DLD1 (cell line): Measurements from ENCODE around the gene OR1I1.

Experiments
- in situ Hi-C: cut with HindIII; loops from 2 replicates; pipeline ENCODE4 v1.10.0; 2017; ENCODE audit warnings: low sequenced_read_pairs

The OR1I1 gene

DNA sequence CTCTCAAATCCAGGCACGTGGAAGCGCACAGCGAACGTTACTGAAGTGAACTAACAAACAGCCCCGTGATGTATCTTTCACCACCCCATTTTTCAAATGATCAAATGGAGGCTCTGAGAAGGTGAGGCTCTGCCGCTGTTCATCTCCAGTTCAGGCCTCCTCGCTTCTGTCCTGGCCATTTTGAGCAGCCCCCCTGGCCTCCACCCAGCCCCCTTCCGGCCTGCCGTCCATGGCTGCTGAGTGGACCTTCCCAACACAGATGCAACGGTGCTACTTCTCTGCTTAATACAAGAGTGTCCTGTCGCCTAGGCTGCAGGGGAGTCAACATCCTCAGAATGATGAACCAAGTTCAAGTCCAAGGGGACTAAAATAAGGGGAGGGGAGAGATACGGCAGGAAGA is 34.8 kb downstream of the OR1I1 start:
- in situ Hi-C loops, result no loop called here

DNA sequence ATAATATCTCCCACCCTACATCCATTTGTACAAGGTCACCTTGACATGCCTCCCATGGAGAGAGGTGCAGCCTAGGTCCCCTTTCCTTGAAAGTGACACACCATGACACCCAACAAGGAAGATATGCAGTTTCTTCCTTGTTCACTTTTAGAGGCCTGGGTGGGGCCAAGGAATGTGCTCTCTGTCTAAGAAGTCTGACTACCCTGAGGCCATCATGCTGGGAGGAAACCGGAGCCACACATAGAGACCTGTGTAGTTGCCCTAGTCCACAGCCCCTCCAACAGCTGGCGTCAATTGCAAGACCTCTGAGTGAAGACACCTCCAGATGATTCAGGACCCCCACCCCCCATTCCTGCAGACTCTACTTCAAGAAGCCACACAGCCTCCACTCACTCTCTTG is 36.2 kb downstream of the OR1I1 start:
- in situ Hi-C loops, result no loop called here

DNA sequence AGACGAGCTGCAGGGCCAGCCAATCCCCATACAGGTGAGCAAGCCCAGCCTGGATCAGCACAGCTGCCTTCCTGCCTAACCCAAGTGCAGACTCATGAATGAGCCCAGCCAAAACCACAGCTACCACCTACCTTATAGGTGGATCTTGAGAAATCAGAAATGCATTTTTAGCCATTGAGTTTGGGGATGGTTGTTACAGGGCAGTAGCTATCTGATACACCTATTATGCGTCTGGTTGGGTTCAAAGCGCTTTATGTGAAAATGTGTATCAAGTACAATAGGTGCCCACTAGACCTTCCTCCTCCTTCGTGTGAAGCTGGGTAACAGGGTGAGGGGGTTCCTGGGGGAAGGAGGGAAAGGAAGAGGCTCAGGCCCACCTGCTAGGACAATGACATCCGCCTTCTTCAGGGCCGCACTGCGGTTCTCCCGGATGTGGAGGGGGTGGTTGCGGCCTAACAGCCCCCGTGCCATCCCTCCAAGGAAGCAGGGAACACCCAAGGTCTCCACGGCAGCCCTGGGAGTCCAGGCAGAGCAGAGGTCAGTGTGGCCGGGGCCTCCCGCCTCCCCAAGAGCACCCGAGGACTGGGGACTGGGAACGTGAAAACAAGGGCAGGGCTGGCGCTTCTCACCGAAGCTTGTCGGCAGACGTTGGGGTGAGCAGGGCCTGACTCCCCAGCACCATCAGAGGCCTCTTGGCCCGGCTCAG is 36.9 kb downstream of the OR1I1 start:
- in situ Hi-C loops, result no loop called here

DNA sequence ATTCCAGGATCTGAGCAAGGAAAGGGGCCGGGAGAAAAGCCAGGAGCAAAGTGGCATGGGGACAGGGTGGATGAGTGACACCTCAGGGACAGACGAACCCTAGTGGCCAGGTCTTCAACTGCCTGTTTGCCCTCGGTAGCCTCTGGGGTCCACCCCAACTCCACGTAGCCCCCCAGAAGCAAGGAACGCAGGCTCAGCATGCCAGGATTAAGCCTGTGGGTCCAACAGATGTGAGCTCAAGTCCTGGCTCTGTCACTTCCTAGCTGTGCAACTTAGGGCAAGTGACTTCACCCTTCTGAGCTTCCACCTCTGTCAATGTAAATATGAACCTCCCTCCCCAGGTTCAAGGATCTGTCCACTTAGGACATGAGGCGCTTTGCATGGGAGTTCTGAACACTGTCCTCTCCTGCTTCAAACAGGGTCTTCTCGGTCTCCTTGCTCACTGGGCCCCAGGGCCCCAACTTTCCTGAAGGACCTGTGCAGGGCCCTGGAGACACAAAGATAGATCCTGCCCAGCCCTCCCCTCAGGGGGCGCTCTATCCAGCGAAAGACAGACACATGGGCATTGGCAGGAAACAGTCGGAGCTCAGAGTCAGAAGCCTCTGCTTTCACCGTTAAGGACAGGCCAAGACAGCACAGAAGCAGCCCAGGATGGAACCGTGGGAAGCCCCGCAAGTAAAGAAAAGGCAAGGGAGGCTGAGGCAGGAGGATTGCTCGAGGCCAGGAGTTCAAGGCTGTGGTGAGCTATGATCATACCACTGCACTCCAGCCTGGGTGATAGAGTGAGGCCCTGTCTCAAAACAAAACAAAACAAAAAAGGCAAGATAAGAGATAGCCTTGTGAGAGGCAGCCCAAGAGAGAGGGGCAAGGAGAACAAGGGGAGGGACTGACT is 38.4 kb downstream of the OR1I1 start:
- in situ Hi-C loops, result no loop called here

DNA sequence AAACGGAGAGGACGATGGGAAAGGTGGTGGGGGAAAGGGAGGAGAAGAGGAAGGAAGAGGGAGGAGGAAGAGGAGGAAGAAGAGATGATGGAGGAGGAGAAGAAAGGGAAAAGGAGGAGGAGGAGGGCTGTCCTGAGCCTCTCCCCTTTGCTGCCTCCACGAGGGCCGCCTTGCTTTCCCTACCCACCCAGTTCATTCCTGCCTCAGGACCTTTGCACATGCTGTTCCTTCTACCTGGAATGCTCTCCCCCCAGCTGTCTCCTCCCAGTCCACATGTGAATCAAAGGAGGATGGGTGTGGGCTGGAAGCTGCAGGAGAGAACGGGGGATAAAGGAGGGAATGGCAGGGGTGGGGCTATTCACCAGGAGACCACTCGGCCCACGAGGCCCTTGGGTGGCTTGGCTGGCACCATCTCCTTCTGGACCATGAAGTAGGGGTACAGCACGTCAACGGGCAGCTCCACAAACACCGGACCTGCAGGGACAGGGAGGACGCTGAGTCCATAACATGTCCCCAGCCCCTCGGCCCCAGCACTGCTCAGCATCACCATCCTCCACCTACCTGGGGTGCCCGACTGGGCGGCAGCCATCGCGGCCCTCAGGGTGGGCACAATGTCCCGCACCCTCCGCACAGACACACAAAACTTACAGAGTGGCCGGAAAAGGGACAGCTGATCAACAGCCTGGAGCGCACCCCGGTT is 40.5 kb downstream of the OR1I1 start:
- in situ Hi-C loops, result no loop called here

GRCh38 chr19:15123031-15123890 is 41.2 kb downstream of the OR1I1 start:
- in situ Hi-C loops, result no loop called here

GRCh38 chr19:15123900-15124299 is 41.9 kb downstream of the OR1I1 start:
- in situ Hi-C loops, result no loop called here

GRCh38 chr19:15124572-15125231 is 42.7 kb downstream of the OR1I1 start:
- in situ Hi-C loops, result no loop called here

- in situ Hi-C loops, result no loop called here
Observed at GRCh38 chr19:15125232-15126067, 43.4 kb downstream of the OR1I1 start.

GRCh38 chr19:15126131-15126910 is 44.3 kb downstream of the OR1I1 start:
- in situ Hi-C loops, result no loop called here

GRCh38 chr19:15128162-15128770 is 46.3 kb downstream of the OR1I1 start:
- in situ Hi-C loops, result no loop called here

DNA sequence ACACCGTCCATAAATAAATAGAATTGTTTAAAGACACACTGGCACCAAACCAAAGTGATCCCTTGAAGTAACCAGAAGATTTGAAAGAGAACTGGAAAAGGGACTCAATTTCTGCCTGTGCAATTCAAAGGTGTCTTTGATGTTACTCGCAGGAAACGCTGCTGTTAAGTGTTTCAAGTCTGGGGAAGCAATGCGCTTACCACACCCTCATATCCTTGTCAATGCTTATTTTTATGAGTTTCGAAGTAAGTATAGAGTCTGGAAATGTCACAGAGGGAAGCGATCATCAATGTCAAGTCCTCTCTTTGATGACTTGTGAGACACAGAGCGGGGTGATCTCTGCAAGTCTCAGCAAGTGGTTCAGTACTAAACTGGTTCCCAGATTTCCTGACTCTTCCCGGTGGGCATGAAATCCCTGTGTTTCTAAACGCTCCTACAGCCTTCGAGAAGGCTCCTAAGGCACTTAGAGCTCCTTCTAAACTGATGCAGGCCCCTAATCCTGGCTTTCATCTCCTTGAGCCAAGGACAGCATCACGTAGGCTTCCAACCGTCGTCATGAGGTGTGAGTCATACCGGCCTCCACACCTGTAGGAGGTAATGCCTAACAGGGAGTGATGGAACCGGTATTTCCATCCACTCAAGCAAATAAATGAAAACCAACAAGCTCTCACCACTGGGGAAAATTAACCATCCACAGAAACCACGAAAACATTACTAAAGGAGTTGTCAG is 48.0 kb downstream of the OR1I1 start:
- in situ Hi-C loops, result no loop called here

DNA sequence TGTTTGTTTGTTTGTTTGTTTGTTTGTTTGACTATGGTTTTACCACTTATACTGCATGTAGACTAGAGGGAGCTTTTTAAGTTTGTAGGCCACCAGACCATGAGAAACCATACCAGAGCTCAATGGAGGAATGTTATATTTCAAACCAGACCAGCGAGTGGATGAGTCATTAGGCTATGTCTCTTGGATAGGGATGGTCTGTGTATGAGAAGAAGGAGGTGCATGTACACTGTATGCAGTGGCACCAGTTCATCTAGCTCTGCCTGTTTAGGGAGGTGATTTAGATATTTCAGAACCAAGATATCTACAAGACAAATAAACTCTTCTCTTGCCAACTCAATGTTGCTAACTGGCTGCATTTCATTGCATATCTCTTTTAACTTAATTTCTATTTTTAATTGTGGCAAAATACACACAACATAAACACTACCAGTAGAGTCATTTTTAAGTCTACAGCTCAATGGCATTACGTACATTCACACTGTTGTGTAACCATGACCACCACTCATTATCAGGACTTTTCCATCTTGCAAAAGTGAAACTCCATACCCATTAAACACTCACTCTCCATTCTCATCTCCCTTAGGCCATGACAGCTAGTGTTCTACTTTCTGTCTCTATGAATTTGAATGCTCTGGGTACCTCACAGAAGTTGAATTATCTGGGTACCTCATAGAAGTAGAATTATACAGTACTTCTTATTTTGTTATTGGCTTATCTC is 54.4 kb downstream of the OR1I1 start:
- in situ Hi-C loops, result no loop called here

DNA sequence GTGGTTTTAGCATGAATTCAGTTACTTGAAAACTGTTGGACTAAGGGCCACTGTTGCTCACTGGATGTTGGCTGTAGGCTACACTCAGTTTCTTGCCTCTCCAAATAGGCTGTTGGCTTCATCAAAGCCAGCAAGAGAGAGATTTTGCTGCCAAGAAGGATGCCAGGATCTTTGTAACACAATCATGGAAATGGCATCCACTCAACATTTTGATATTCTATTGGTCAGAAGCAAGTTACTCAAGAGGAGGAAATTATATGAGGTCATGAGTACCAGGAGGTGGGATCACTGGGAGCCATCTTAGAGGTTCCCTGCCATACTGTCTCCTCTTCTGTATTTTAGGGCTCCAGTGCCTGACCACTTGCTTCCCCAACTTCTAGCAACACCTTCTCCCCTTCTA is 55.8 kb downstream of the OR1I1 start:
- in situ Hi-C loops, result no loop called here

- in situ Hi-C loops, result no loop called here
Observed at GRCh38 chr19:15138427-15138826, 56.4 kb downstream of the OR1I1 start.

GRCh38 chr19:15141143-15141542 is 59.1 kb downstream of the OR1I1 start:
- in situ Hi-C loops, result no loop called here

- in situ Hi-C loops, result no loop called here
Observed at GRCh38 chr19:15142313-15142712, 60.3 kb downstream of the OR1I1 start.
